ENCODE data around the gene KRT34. TPM values are rescaled to one million over a fixed set of nuclear protein-coding genes. Genes with fewer than 3 reads are reported as not detected.
"Not testable (repeated sequence)": the region's sequence is repeated elsewhere in the genome, so short reads cannot be mapped to it uniquely, and the experiment has no call there.

Gene KRT34
- total RNA-seq, 2 experiments from 2014 or later = not detected

- Histone ChIP-seq H3K4me2 (ENCODE audit: low read length) (no peak within 1 kb of the TSS), H3K4me1 (ENCODE audit: insufficient read depth, low read length, poor library complexity, severe bottlenecking) (no peaks in the 10 kb centered on the region), H3K27ac (ENCODE audit: low read depth, low read length, poor library complexity, severe bottlenecking) (no peak within 1 kb of the TSS), H4K20me1 (ENCODE audit: insufficient read depth, low read length) (no peaks in the 10 kb centered on the region), H3K9me2 (ENCODE audit: insufficient read depth, low read length) (no peaks in the 10 kb centered on the region), H3K9me3 (ENCODE audit: low read length) (no peaks in the 10 kb centered on the region), H2AFZ (ENCODE audit: low read length) (no peak within 1 kb of the TSS), H3K79me2 (ENCODE audit: insufficient read depth, low read depth, low read length) (no peaks in the 10 kb centered on the region), H3K4me3 (ENCODE audit: low read depth, low read length, poor library complexity, severe bottlenecking) (no peak within 1 kb of the TSS), H3K36me3 (ENCODE audit: insufficient read depth, low read length) (no peaks in the 10 kb centered on the region)
- CTCF ChIA-PET (ENCODE audit: unreplicated experiment) = no interaction called here
- no TSS peak for BruUV-seq (replicated peaks)
- DNase-seq (ENCODE audit: low spot score) = no peak
- TF ChIP-seq EZH2phosphoT487 (IDR thresholded peaks at IDR 0.05; ENCODE audit: borderline replicate concordance, low read depth, low read length) (no peak), CTCF (conservative IDR thresholded peaks at IDR 0.05; ENCODE audit: low read length) (no peak)
- POLR2A ChIA-PET = no interaction called here
- intact Hi-C loops (cut with micrococcal nuclease; ENCODE audit: unreplicated experiment) = no loop called here
Observed at GRCh38 chr17:41396996-41397660, 15.0 kb upstream of the KRT34 start, which contains the start of gene KRT31. Gene KRT31, minus strand, starts transcription at chr17:41397608. Its CDS starts 69 bp downstream, at chr17:41397539.

GRCh38 chr17:41396340-41396739 lies 14.2 kb upstream of the KRT34 start:
- DNase-seq (ENCODE audit: low spot score) = no peak
- ChIA-PET POLR2A (no interaction called here), CTCF (ENCODE audit: unreplicated experiment) (no interaction called here)
- no peaks in the 10 kb centered on the region for H3K9me3 ChIP-seq (ENCODE audit: low read length)
- intact Hi-C loops (cut with micrococcal nuclease; ENCODE audit: unreplicated experiment) = no loop called here
- no peak for TF ChIP-seq EZH2phosphoT487 (IDR thresholded peaks at IDR 0.05; ENCODE audit: borderline replicate concordance, low read depth, low read length)
- TF ChIP-seq CTCF (conservative IDR thresholded peaks at IDR 0.05; ENCODE audit: low read length) = no peak
- H3K79me2 ChIP-seq (ENCODE audit: insufficient read depth, low read depth, low read length) = no peaks in the 10 kb centered on the region
- H3K9me2 ChIP-seq (ENCODE audit: insufficient read depth, low read length) = no peaks in the 10 kb centered on the region
- H3K4me1 ChIP-seq (ENCODE audit: insufficient read depth, low read length, poor library complexity, severe bottlenecking) = no peaks in the 10 kb centered on the region
- BruUV-seq (replicated peaks) = no TSS peak
- no peak overlapping the region for H2AFZ ChIP-seq (ENCODE audit: low read length)
- no peak overlapping the region for H3K27ac ChIP-seq (ENCODE audit: low read depth, low read length, poor library complexity, severe bottlenecking)
- no peak overlapping the region for H3K4me3 ChIP-seq (ENCODE audit: low read depth, low read length, poor library complexity, severe bottlenecking)
- H4K20me1 ChIP-seq (ENCODE audit: insufficient read depth, low read length) = no peaks in the 10 kb centered on the region
- no peaks in the 10 kb centered on the region for H3K36me3 ChIP-seq (ENCODE audit: insufficient read depth, low read length)
- H3K4me2 ChIP-seq (ENCODE audit: low read length) = no peak overlapping the region

- H3K79me2 ChIP-seq (ENCODE audit: insufficient read depth, low read depth, low read length) = no peaks in the 10 kb centered on the region
- H3K36me3 ChIP-seq (ENCODE audit: insufficient read depth, low read length) = no peaks in the 10 kb centered on the region
- no TSS peak for BruUV-seq (replicated peaks)
- H3K9me3 ChIP-seq (ENCODE audit: low read length) = no peaks in the 10 kb centered on the region
- TF ChIP-seq EZH2phosphoT487 (IDR thresholded peaks at IDR 0.05; ENCODE audit: borderline replicate concordance, low read depth, low read length) (no peak), CTCF (conservative IDR thresholded peaks at IDR 0.05; ENCODE audit: low read length) (no peak)
- H2AFZ ChIP-seq (ENCODE audit: low read length) = no peak overlapping the region
- H3K4me1 ChIP-seq (ENCODE audit: insufficient read depth, low read length, poor library complexity, severe bottlenecking) = no peaks in the 10 kb centered on the region
- H3K27ac ChIP-seq (ENCODE audit: low read depth, low read length, poor library complexity, severe bottlenecking) = no peak overlapping the region
- H3K4me2 ChIP-seq (ENCODE audit: low read length) = no peak overlapping the region
- CTCF ChIA-PET (ENCODE audit: unreplicated experiment) = no interaction called here
- POLR2A ChIA-PET = no interaction called here
- no peak overlapping the region for H3K4me3 ChIP-seq (ENCODE audit: low read depth, low read length, poor library complexity, severe bottlenecking)
- no peak for DNase-seq (ENCODE audit: low spot score)
- H3K9me2 ChIP-seq (ENCODE audit: insufficient read depth, low read length) = no peaks in the 10 kb centered on the region
- intact Hi-C loops (cut with micrococcal nuclease; ENCODE audit: unreplicated experiment) = no loop called here
- H4K20me1 ChIP-seq (ENCODE audit: insufficient read depth, low read length) = no peaks in the 10 kb centered on the region
Observed at GRCh38 chr17:41395611-41396010, 13.5 kb upstream of the KRT34 start.

GRCh38 chr17:41395044-41395443 lies 12.9 kb upstream of the KRT34 start:
- H3K4me1 ChIP-seq (ENCODE audit: insufficient read depth, low read length, poor library complexity, severe bottlenecking); H3K4me3 ChIP-seq (ENCODE audit: low read depth, low read length, poor library complexity, severe bottlenecking); DNase-seq (ENCODE audit: low spot score); BruUV-seq (replicated peaks); intact Hi-C loops (cut with micrococcal nuclease; ENCODE audit: unreplicated experiment); CTCF ChIA-PET (ENCODE audit: unreplicated experiment); H3K36me3 ChIP-seq (ENCODE audit: insufficient read depth, low read length); H2AFZ ChIP-seq (ENCODE audit: low read length); POLR2A ChIA-PET; H3K9me3 ChIP-seq (ENCODE audit: low read length); H3K9me2 ChIP-seq (ENCODE audit: insufficient read depth, low read length); H3K4me2 ChIP-seq (ENCODE audit: low read length); H3K79me2 ChIP-seq (ENCODE audit: insufficient read depth, low read depth, low read length); H4K20me1 ChIP-seq (ENCODE audit: insufficient read depth, low read length); H3K27ac ChIP-seq (ENCODE audit: low read depth, low read length, poor library complexity, severe bottlenecking): not testable (repeated sequence)

Data from OCI-LY7 (cell line).